Fibroblast of skin of scalp (primary cell): ENCODE data around the gene SFTPA2.
"Not testable (repeated sequence)": the region's sequence is repeated elsewhere in the genome, so short reads cannot be mapped to it uniquely, and the experiment has no call there.

Experiments used
- DNase-seq: peaks from one replicate; pipeline ENCODE4 v3.0.0-alpha.2; 2013

The SFTPA2 gene

DNA sequence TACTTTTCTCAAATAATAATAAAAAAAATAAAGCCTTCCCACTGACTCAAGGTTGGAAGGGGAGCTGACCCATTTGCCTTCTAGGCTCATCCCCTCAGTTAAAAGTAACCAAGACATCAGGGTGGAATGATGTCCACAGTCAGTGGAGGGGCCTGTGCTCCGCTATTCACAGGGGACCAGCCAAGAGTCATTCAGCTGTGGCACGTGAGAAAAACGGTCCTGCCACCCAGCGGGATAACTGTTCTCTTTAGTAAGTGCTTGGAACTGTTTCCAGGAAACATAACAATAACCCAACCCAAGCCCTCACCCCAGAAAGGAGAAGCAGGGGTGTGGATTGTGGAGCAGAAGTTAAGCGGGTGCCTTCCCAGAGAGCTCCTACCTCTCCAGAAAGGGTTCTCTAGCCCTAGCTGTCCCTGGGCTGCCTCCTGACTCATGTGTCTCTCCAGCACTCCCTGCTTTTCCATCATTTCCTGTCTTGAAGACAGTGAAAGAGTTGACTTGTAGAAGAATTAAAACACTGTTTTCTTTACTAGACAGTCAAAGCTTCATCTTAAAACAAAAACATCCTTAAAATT is 50.2 kb downstream of the SFTPA2 start:
- not testable (repeated sequence) for DNase-seq

DNA sequence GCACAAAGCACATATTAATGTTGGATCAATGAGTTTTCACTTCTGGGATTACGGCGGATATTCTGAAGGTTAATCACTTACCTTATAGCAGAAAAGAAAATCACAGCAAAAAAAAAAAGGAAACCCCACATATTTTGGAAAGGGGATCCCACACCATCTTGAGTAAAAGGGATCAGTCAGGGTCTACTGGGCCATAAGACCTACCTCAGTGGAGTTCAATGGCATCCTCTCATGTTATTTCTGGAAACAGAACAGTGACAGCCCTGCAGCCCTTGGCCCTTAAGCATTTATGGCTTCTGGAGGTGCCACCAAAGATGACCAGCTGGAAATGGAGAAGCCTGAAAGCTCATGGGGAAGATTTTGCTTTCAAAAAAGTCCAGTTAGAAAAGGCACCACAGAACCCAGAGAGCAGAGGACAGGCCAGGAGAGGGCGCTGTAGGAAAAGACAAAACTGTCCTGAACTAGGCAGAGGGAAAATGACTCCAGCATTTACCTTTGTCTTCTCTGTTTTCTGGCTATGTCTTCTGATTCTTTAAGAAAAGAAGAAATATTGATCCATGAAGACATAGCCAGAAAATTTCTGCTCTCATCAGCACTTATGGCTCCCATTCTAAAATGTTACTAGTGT is 50.8 kb downstream of the SFTPA2 start:
- DNase-seq, result not testable (repeated sequence)

DNA sequence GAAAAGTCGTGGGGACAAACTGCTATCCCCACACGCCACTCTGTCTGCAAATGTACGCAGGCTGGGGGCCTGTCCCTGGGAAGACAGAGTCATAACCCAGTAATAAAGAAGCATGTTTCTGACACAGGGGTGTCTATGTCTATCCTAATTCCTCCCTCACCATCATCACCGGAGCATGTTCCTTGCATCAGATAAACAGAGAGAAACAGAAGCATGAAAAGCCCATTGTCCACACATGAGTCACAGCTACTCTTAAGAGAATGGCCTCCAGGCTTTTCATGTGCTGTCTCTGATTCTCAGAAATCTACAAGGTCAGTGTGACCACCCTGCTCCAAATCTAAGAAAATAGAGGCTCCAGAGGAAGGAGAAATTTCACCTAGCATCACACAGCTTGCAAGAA is 52.0 kb downstream of the SFTPA2 start:
- not testable (repeated sequence) for DNase-seq

DNA sequence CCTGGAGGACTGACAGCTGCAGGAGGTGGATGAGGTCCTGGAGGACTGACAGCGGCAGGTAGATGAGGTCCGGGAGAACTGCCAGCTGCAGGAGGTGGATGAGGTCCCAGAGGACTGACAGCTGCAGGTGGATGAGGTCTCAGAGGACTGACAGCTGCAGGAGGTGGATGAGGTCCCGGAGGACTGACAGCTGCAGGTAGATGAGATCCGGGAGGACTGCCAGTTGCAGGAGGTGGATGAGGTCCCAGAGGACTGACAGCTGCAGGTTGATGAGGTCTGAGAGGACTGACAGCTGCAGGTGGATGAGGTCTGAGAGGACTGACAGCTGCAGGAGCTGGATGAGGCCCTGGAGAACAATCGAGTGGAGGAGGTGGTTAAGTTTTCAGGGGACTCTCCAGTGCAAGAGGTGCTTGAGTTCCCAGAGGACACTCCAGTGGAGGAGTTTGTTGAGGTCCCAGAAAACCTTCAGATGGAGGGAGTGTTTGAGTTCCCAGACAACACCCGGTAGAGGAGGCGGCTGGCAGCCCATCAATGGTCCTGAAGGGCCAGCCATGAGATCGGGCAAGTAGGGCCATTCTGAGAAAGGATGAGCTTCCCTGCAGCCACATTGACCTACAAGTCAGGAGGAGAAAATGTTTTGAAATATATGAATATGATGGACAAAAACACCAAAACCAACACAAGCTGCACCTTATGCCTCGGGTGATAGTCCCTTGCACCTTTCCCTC is 52.6 kb downstream of the SFTPA2 start:
- no peak for DNase-seq
